ENCODE data around the gene PLCD4. TPM values are rescaled to one million over a fixed set of nuclear protein-coding genes. Genes with fewer than 3 reads are reported as not detected.

Gene PLCD4
- total RNA-seq, 1 experiment from 2014 or later: 0.42 TPM

DNA sequence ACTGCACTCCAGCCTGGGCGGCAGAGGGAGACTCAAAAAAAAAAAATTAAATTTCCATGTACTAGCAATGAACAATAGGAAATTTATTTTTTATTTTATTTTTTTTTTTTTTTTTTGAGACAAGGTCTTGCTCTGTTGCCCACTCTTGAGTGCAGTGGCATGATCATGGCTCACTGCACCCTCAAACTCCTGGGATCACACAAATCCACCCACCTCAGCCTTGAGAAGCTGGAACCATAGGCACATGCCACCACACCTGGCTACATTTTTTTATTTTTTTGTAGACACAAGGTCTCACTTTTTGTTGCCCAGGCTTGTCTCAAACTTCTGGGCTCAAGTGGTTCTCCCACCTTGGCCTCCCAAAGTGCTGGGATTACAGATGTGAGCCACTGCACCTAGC is 22.2 kb upstream of the PLCD4 start:
- Histone ChIP-seq H3K27me3 (ENCODE audit: insufficient read depth, low read length) (no peaks in the 10 kb centered on the region), H3K18ac (ENCODE audit: insufficient read length, low read depth, low read length) (no peak overlapping the region), H3K4ac (ENCODE audit: low read depth, low read length) (no peak overlapping the region), H2BK120ac (ENCODE audit: low read depth, low read length, poor library complexity, severe bottlenecking) (no peak overlapping the region), H3K79me1 (ENCODE audit: insufficient read depth, low read depth, low read length, poor library complexity, severe bottlenecking) (no peaks in the 10 kb centered on the region), H3K4me2 (ENCODE audit: insufficient read depth, insufficient read length, low read length) (no peak overlapping the region), H3K56ac (ENCODE audit: insufficient read length, low read depth, low read length) (no peak overlapping the region), H3K23ac (ENCODE audit: insufficient read length, low read depth, low read length) (no peak overlapping the region), H3K9me3 (ENCODE audit: control insufficient read depth, low read depth, low read length) (no peaks in the 10 kb centered on the region), H4K91ac (ENCODE audit: insufficient read length, low read depth, low read length) (no peak overlapping the region), H2BK5ac (ENCODE audit: insufficient read length, low read length) (no peak overlapping the region), H3K14ac (ENCODE audit: insufficient read depth, low read length) (no peak overlapping the region), H2AK5ac (ENCODE audit: insufficient read length, low read length) (no peak overlapping the region), H4K5ac (ENCODE audit: insufficient read length, low read depth, low read length) (no peak overlapping the region), H3K27ac (ENCODE audit: insufficient read length, low read depth, low read length) (no peak overlapping the region), H3K79me2 (ENCODE audit: insufficient read depth, low read length) (peaks cover under 1% of the 10 kb centered on the region; the same call in 1 of the 2 replicates), H3K9ac (ENCODE audit: extremely low read depth, insufficient read length, low read length) (no peak overlapping the region), H4K20me1 (ENCODE audit: control insufficient read depth, insufficient read depth, insufficient read length) (no peaks in the 10 kb centered on the region), H2BK20ac (ENCODE audit: low read depth, low read length, poor library complexity, severe bottlenecking) (no peak overlapping the region), H3T11ph (ENCODE audit: low read length) (no peak overlapping the region), H3K23me2 (ENCODE audit: insufficient read length, low read depth, low read length, poor library complexity, severe bottlenecking) (no peaks in the 10 kb centered on the region), H2BK12ac (ENCODE audit: insufficient read length, low read depth, low read length) (no peak overlapping the region), H2AFZ (ENCODE audit: low read length) (no peak overlapping the region), H2BK15ac (ENCODE audit: low read depth, low read length) (no peak overlapping the region), H4K8ac (replicated peaks; ENCODE audit: insufficient read length, low read depth, low read length) (no peak overlapping the region), H3K4me1 (ENCODE audit: insufficient read depth, low read length) (no peaks in the 10 kb centered on the region)
- Mint-ChIP-seq H3K27ac (no peak overlapping the region), H3K36me3 (ENCODE audit: insufficient read depth in 1 of 3, low read depth in 3 of 3) (peaks cover 46 to 90% (median 86%) of the 10 kb centered on the region in 3 experiments; a peak in 6 of 7 replicates), H3K4me1 (0 out of 4 replicates have a peak, but pooled peaks cover 0 to 1% of the 10 kb centered on the region in 2 experiments), H3K9me3 (no peaks in the 10 kb centered on the region), H3K4me3 (no peak overlapping the region), H3K27me3 (ENCODE audit: low read depth) (no peaks in the 10 kb centered on the region)
- TF ChIP-seq, protein P1, sequence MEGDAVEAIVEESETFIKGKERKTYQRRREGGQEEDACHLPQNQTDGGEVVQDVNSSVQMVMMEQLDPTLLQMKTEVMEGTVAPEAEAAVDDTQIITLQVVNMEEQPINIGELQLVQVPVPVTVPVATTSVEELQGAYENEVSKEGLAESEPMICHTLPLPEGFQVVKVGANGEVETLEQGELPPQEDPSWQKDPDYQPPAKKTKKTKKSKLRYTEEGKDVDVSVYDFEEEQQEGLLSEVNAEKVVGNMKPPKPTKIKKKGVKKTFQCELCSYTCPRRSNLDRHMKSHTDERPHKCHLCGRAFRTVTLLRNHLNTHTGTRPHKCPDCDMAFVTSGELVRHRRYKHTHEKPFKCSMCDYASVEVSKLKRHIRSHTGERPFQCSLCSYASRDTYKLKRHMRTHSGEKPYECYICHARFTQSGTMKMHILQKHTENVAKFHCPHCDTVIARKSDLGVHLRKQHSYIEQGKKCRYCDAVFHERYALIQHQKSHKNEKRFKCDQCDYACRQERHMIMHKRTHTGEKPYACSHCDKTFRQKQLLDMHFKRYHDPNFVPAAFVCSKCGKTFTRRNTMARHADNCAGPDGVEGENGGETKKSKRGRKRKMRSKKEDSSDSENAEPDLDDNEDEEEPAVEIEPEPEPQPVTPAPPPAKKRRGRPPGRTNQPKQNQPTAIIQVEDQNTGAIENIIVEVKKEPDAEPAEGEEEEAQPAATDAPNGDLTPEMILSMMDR (conservative IDR thresholded peaks at IDR 0.05): no peak
- WGBS (ENCODE audit: extremely low coverage, insufficient read length, low lambda C conversion rate): no CpG with 5 or more reads among the region's 1 CpG
- DNase-seq: no peak
